Esophagus mucosa (tissue), 1 donor: ENCODE measurements around the gene CDRT4. TPM values are rescaled to one million over a fixed set of nuclear protein-coding genes. Genes with fewer than 3 reads are reported as not detected.
"Not testable (repeated sequence)": the region's sequence is repeated elsewhere in the genome, so short reads cannot be mapped to it uniquely, and the experiment has no call there.

ENCODE experiments used
- ATAC-seq: fragments of 200-7000 bp; cut with Tn5 transposase; one replicate; pipeline ENCODE4 v1.9.1; 2020
- total RNA-seq: library from RNA; stranded (reverse); gene quantifications from one replicate; pipeline ENCODE4 v1.2.4, GENCODE V29; 2023
- donor health status: DM: yes; HTN: yes; CAD: no.

The CDRT4 gene
- 4.7 TPM for total RNA-seq

- ATAC-seq: no peak
These were observed at the start of gene CDRT4 for GRCh38 chr17:15467592-15467991. Gene CDRT4 (minus strand): TSS chr17:15467621. CDS start chr17:15440238, 27,383 bp downstream.

GRCh38 chr17:15516150-15516549 is 48.7 kb upstream of the CDRT4 start:
- peak; percentile 79 for ATAC-seq

DNA sequence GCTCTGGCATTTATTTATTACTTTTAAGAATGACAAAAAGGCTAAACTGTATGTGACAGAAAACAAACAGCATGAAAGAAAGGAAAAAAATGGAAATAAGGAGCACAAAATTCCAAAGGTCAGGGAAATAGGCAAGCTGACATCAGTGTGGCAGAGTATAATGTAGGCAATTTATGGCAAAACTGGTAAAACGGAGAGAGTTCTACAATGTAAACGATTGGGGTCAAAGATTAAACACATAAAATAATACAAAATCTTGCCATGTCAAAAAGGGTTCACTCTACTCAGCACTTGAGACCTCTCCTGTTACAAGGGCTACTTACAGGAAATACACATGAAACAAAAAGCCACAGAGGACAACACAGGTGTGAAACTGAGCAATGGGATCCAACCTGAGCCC is 47.0 kb upstream of the CDRT4 start:
- no peak for ATAC-seq

GRCh38 chr17:15513856-15514459 is 46.5 kb upstream of the CDRT4 start:
- ATAC-seq: no peak

DNA sequence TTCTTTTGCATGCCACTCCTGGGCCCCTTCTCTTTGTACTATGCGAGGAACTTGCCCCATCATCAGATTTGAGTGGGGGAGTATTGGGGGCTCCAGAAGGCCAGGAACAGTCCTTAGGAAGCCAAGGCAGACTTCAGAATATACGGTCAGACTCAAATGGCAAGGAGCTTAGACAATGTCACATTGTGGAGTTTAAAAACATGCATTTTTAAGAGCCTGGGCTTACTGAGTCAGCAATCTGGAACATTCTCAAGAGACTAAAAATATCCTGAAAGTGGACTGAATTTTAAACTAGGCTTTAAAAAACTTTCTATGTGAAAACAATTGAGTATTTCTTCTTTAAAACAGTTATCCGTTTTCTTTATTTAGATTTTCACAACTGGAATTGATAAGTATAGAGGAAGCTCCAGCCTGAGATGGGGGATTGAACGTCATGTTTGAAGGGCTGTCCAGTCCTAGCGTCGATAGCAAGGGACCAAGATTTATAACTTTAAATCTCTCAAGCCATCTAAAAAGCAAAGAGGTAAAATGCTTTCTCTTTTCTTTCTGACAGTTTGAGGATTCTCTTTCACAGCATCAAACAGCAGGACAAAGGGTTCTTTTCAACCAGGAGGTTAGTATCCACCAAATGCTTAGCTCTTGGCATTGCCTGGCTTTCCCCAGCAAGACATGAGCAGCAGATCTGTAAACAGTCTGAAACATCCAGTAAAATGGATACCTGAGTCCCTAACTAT is 45.8 kb upstream of the CDRT4 start:
- no peak for ATAC-seq

DNA sequence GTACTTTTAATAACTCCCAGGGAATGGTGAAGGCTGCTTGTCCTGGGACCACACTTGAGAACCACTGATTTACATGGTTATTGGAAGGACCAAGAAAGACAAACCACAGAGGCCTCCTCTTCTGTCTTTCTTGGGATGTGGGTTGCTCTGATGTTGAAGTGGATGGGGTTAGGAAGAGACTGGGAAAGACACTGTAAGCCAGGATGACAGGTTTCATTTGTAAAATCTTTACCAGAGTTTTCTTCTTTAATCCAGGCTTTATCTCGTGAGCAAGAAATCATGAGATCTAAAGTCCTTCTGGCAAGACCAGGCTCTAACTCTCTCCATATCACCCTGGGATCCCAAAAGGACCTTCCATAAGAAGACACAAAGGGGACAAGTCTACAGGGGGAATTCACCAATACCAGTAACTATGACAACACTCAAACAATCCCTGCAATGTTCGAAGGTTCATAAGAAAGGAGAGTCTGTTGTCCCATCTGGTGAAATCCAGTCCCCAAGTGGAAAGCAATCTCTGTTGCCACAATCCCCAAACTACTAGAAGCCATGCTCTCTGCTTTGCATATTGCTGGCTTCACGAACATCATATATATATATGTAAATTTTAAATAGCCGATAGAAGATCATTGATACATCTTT is 44.8 kb upstream of the CDRT4 start:
- ATAC-seq: no peak

DNA sequence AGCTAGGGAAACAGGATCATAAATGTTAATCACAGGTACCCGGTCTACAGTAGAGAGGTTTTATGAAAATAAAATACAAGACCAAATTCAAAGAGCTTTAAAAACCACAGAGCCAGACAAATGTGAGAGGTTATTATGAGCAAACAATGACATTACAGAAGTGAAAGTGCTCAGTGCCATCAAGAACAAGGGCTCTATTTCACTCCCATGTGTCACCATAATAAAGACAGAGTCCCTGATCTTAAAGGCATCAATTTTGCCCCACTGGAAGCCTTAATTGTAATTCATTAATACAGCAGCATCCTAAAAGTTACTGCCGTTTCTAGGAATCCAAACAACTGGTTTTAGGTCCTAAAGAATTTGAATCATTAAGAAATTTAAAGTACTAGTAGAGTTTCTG is 43.7 kb upstream of the CDRT4 start:
- ATAC-seq: no peak

DNA sequence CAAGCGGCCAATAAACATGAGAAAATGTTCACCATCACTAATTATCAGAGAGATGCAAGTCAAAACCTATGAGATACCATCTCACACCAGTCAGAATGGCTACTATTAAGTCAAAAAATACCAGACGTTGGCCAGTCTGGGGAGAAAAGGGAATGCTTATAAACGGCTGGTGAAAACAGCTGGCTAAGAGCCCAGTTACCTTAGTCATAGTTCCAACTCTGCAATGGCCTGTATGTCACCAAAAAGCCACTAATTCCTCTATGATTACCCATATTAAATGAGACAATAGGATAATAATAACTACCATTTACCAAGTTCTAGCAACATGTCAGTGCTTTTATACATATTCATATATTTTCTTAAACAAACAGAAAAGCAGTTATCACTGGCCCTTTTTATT is 42.9 kb upstream of the CDRT4 start:
- ATAC-seq: peak; percentile 81

DNA sequence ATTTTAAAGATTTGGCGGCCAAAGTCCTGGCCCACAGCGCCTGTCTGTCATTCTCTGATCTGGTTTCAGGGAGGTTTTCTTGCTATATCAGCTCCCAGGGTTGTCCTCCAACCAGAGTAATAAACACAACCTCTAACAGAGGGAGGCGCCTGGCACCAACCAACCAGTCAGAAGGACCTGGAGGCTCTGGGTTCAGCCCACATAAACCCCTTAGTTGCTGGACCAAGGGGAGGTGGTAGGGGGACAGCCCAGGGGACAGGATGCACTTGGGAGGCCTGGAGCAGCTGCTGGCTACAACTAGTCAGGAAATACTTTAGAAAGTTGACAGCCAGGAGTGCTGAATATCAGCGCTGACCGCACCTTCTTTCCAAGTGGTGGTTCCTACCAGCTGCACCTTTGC is 41.7 kb upstream of the CDRT4 start:
- ATAC-seq: no peak

- no peak for ATAC-seq
These were observed 41.0 kb upstream of the CDRT4 start for GRCh38 chr17:15508466-15508865.

- no peak for ATAC-seq
These were observed 40.5 kb upstream of the CDRT4 start for GRCh38 chr17:15507896-15508295.

DNA sequence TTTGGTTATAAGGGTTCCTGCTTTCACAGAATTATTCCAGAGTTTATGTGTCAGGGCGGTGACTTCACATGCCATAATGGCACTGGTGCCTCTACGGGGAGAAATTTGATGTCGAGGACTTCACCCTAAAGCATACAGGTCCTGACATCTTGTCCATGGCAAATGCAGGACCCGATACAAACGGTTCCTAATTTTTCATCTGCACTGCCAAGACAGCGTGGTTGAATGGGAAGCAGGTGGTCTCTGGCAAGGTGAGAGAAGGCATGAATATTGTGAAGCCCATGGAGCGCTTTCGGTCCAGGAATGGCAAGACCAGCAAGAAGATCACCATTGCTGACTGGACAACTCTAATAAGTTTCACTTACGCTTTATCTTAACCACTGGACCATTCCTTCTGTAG is 39.6 kb upstream of the CDRT4 start:
- no peak for ATAC-seq

- ATAC-seq: not testable (repeated sequence)
These were observed 38.3 kb upstream of the CDRT4 start for GRCh38 chr17:15505708-15506107.

GRCh38 chr17:15503731-15504130 is 36.3 kb upstream of the CDRT4 start:
- no peak for ATAC-seq

DNA sequence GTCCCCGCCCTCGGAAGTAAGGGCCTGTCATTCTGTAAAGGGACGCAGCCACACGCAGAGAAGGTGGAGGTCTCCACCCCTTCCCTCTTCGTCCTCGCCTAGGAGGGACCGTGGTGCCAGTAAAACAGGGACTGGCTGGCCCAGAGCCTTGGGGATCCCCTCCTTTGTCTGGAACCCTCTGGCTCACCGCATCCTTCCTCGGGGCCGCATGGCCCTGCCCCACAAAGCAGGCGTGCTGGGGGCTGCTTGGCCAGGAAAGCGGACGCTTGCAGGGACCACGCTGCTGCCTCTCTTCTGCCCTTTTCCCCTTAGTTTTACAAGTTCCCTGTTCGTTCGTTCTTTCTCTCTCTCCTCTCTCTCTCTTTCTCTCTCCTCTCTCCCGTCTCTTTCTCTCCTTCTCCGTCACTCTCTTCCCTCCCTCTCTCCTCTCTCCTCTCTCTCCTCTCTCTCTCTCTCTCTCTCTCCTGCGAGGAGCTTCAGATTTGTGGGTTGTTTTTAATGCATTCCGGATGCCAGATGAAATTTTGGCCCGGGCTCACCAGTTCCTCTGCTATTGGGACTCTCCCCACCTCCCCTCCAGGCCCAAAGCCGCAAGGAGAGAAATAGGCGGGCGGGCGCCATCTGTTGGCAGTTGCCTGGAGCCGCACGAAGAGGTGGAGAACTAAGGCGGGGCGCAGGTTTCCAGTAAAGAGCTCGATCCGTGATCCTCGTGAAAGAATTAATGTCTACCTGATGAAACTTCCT is 35.1 kb upstream of the CDRT4 start:
- peak; percentile 86 for ATAC-seq

DNA sequence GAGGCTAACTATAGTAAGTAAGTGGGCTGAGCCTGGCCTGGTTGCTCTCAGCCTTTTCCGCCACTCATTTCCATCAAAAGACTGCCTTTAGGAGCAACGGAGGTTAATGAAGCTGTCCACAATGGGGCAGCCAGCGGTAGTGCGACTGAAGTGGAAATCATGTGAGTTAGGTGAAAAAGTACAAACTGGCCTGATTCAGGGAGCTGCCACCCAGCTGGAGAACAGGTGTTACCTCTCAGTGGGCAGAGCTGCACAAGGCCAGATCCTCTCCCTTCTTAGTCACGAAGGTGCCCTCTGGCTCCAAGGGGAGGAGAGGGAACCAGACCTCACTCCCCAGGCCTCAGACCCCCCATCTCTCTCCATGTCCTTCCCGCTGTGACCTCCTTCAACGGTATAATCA is 34.4 kb upstream of the CDRT4 start:
- no peak for ATAC-seq

DNA sequence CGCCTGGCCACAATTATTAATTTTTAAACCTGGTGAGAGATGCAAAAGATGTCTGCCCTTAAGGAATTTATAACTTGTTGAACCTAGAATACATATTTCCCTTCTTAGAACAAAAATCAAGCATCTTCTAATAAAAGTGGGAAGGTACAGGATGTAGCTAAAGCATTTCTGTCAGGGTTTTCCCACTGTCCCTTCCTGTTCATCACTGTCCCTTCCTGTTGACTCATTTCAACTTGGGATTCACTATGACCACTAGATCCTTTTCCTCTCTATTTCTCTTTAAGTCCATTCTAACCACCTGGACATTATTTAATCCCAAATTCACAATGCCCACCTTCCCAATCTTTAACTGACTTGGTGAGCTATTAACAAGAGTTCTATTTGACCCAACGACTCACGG is 33.9 kb upstream of the CDRT4 start:
- no peak for ATAC-seq

GRCh38 chr17:15498107-15498506 is 30.7 kb upstream of the CDRT4 start:
- no peak for ATAC-seq

- no peak for ATAC-seq
These were observed 29.6 kb upstream of the CDRT4 start for GRCh38 chr17:15496735-15497670.

- ATAC-seq: no peak
These were observed 27.4 kb upstream of the CDRT4 start for GRCh38 chr17:15494821-15495220.

DNA sequence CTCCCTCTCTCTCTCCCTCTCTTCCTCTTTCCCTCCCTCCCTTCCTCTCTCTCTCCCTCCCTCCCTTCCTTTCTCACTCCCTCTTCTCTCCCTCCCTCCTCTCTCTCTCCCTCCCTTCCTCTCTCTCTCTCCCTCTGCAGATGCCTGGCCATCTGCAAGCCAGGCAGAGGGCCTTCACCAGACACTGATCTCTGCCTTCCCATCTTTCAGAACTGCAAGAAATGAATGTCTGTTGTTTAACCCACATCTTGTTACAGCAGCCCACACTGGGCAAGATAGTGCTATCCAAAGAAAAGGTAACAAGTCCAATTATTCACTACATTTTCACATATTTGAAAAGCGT is 26.2 kb upstream of the CDRT4 start:
- no peak for ATAC-seq
